ENCODE results near the gene IRF2BPL. TPM values are rescaled to one million over a fixed set of nuclear protein-coding genes. Genes with fewer than 3 reads are reported as not detected.
A peak's percentile ranks its signal among the peaks of the same experiment; 100 is the strongest.

The IRF2BPL gene
- total and polyA plus RNA-seq, 2 of the 4 experiments (the other 2 are of a cell fraction) = 6.3 to 14.5 TPM

- ChIA-PET POLR2A (ENCODE audit: unreplicated experiment) (interaction anchor here (1.1 to 1.6 kb wide), 6 partner anchors 11 to 121 kb away, joined by 4 to 8 read pairs (median 6); partner anchors contain the start of gene IRF2BPL), CTCF (interaction anchor here (0.7 to 1.1 kb wide), 4 partner anchors 7 to 126 kb away, joined by 3 to 5 read pairs (median 4); no protein-coding TSS in a partner anchor)
- H3K56ac ChIP-seq (ENCODE audit: extremely low read depth, insufficient read depth, low read length) = peak overlapping the region; percentile 98
- peak overlapping the region; percentile 93 for H2BK20ac ChIP-seq (ENCODE audit: low read depth, low read length)
- peak overlapping the region; percentile 84 for H3K27ac ChIP-seq (ENCODE audit: insufficient read depth, low read length)
- peaks cover 44% of the 10 kb centered on the region for H3K4me1 ChIP-seq (ENCODE audit: control insufficient read depth, insufficient read depth, low read length)
- peaks cover 2 to 39% of the 10 kb centered on the region in 2 experiments; a peak in 2 of 4 replicates for H3K79me1 ChIP-seq (ENCODE audit: low read depth in 1 of 2, low read length in 2 of 2)
- DNase-seq (peak; percentile 69), ATAC-seq (ENCODE audit: low read depth) (peak; percentile 2)
- no peaks in the 10 kb centered on the region for H3K36me3 ChIP-seq (ENCODE audit: control insufficient read depth, insufficient read depth, low read length)
- peak overlapping the region; percentile 94 for H4K5ac ChIP-seq (ENCODE audit: low read depth, low read length)
- TF ChIP-seq CEBPB (IDR thresholded peaks at IDR 0.05; ENCODE audit: low read depth, low read length) = no peak
- TF ChIP-seq POLR2A (IDR thresholded peaks at IDR 0.05; ENCODE audit: low read depth, low read length) = peak; percentile 53; the same call in 1 of the 2 replicates
- H2BK15ac ChIP-seq (ENCODE audit: low read depth, low read length) = peak overlapping the region; percentile 49; the same call in 2 of the 3 replicates
- peak overlapping the region; percentile 94 for H3K18ac ChIP-seq (ENCODE audit: low read depth, low read length)
- intact Hi-C loops (cut with micrococcal nuclease) (loop anchor here (1.0 kb wide), 1 partner anchor 11 kb away; the partner anchor contains the start of gene IRF2BPL), dilution Hi-C loops (cut with HindIII; ENCODE audit: low sequenced_read_pairs, unreplicated experiment) (no loop called here), in situ Hi-C loops (cut with MboI; ENCODE audit: low sequenced_read_pairs) (loop anchor here (25.0 kb wide), 1 partner anchor 1752 kb away; the partner anchor contains the start of gene FOS)
- no TSS peak for BruUV-seq (replicated peaks)
- peak overlapping the region; percentile 92 for H2AK5ac ChIP-seq (ENCODE audit: low read depth, low read length)
- peak overlapping the region; percentile 96 for H2BK120ac ChIP-seq (ENCODE audit: low read depth, low read length)
- WGBS, 2 experiments (ENCODE audit: extremely low coverage in 2 of 2, insufficient read length in 1 of 2) = 13% methylated on average over 3 of the region's 10 CpGs; no CpG with 5 or more reads in 1 of the 2 experiments
- peak overlapping the region; percentile 85 to 92 for H4K8ac ChIP-seq (ENCODE audit: low read depth in 2 of 2, low read length in 2 of 2)
- H3K27me3 ChIP-seq (ENCODE audit: control insufficient read depth, insufficient read depth, low read length) = no peaks in the 10 kb centered on the region
- no peaks in the 10 kb centered on the region for H4K20me1 ChIP-seq (ENCODE audit: insufficient read depth, low read length)
- peak overlapping the region; percentile 94 for H3K14ac ChIP-seq (replicated peaks; ENCODE audit: low read depth, low read length)
- no peaks in the 10 kb centered on the region for H3K9me3 ChIP-seq (ENCODE audit: control insufficient read depth, insufficient read depth, low read length)
- peaks cover 18% of the 10 kb centered on the region for H3K9me1 ChIP-seq (ENCODE audit: insufficient read depth, low read length)
- peak overlapping the region; percentile 5; the same call in 1 of the 2 replicates for H3K4me3 ChIP-seq (ENCODE audit: insufficient read depth, low read depth, low read length)
- peak overlapping the region; percentile 99 for H3K23ac ChIP-seq (ENCODE audit: low read depth, low read length)
- peak overlapping the region; percentile 70 for H2AK9ac ChIP-seq (replicated peaks; ENCODE audit: low read depth, low read length, poor library complexity)
- peak overlapping the region; percentile 97 for H4K91ac ChIP-seq (ENCODE audit: insufficient read depth, low read depth, low read length)
- peak overlapping the region; percentile 96 for H2BK5ac ChIP-seq (ENCODE audit: low read depth, low read length, poor library complexity, severe bottlenecking)
- H3K4ac ChIP-seq (ENCODE audit: low read depth, low read length) = peak overlapping the region; percentile 95
- H3K4me2 ChIP-seq (ENCODE audit: low read depth, low read length) = peak overlapping the region; percentile 66
- H3K9ac ChIP-seq (ENCODE audit: low read depth, low read length) = peak overlapping the region; percentile 93
- H2AFZ ChIP-seq (replicated peaks; ENCODE audit: low read length, poor library complexity) = peak overlapping the region; percentile 59
Measured at GRCh38 chr14:77039285-77040058, 11.0 kb upstream of the IRF2BPL start.

Data from IMR-90 (cell line).